HepG2 (cell line): ENCODE measurements around the gene ZNF644. TPM values are rescaled to one million over a fixed set of nuclear protein-coding genes. Genes with fewer than 3 reads are reported as not detected.

Experiments used
- ATF7 ChIP-seq, 2 experiments: fragments of 450-650 bp in 1 of 2; sonication (generic) in 1 of 2; formaldehyde crosslinking in 1 of 2; IDR thresholded peaks; 2 replicates each; pipeline versions ENCODE4 v1.4.0 to v1.6.1; 2016 to 2020; ENCODE audit warnings: antibody characterized with exemption in 1 of 2, mild to moderate bottlenecking in 1 of 2, missing genetic modification reagents in 1 of 2
- DMAP1 ChIP-seq: IDR thresholded peaks from 2 replicates; pipeline ENCODE4 v1.6.1; 2016
- DNMT1 ChIP-seq: sonication (generic); formaldehyde crosslinking; IDR thresholded peaks from 2 replicates; pipeline ENCODE4 v1.5.1; 2020; ENCODE audit warnings: mild to moderate bottlenecking, missing genetic modification reagents
- SIN3A ChIP-seq: IDR thresholded peaks from 2 replicates; pipeline ENCODE4 v1.6.1; 2011; ENCODE audit warnings: low read depth, mild to moderate bottlenecking, control low read depth, low read length, borderline replicate concordance
- SMAD3 ChIP-seq: sonication (generic); formaldehyde crosslinking; IDR thresholded peaks from 2 replicates; pipeline ENCODE4 v1.4.0; 2020; ENCODE audit warnings: missing genetic modification reagents
- WIZ ChIP-seq: sonication (generic); formaldehyde crosslinking; IDR thresholded peaks from 2 replicates; pipeline ENCODE4 v1.5.1; 2020; ENCODE audit warnings: mild to moderate bottlenecking, missing genetic modification reagents
- ZC3H13 ChIP-seq: sonication (generic); formaldehyde crosslinking; IDR thresholded peaks from 2 replicates; pipeline ENCODE4 v1.8.1; 2023; ENCODE audit warnings: mild to moderate bottlenecking, missing genetic modification reagents, moderate library complexity
- ZNF142 ChIP-seq: sonication (generic); formaldehyde crosslinking; IDR thresholded peaks from 2 replicates; pipeline ENCODE4 v1.4.0; 2020; ENCODE audit warnings: missing genetic modification reagents
- ZNF646 ChIP-seq: sonication (generic); formaldehyde crosslinking; IDR thresholded peaks from 2 replicates; pipeline ENCODE4 v1.9.0; 2021; ENCODE audit warnings: mild to moderate bottlenecking, missing genetic modification reagents
- polyA plus RNA-seq, 8 experiments: library from polyadenylated mRNA; depleted of rRNA in 3 of 8; stranded (reverse) in 7 of 8; unstranded in 1 of 8; fragments of >200 nt; fragmentation: Illumina TruSeq in 4 of 8; extraction: Trizol in 4 of 8; gene quantifications; 2 replicates each; pipeline versions ENCODE4 v1.2.1 to v1.2.3, GENCODE V29; 2011 to 2016; ENCODE audit warnings: low read depth in 4 of 8, missing spikeins in 1 of 8, mixed read lengths in 1 of 8; ENCODE audit not compliant: insufficient read depth in 1 of 8
- total RNA-seq, 5 experiments: library from RNA; depleted of rRNA; stranded (reverse); fragments of >200 nt; fragmentation: Illumina TruSeq; extraction: Trizol; gene quantifications; 2 replicates each; pipeline ENCODE4 v1.2.3, GENCODE V29; 2016; ENCODE audit warnings: low read depth in 1 of 5
- TF ChIP-seq, protein P1 (sequence below): sonication (generic); formaldehyde crosslinking; IDR thresholded peaks from 2 replicates; pipeline ENCODE4 v1.4.0; 2020; ENCODE audit warnings: missing genetic modification reagents, borderline replicate concordance

Gene ZNF644
- total and polyA plus RNA-seq, 2 of the 13 experiments (the other 11 are each of a cell fraction or from before 2014, with no cell fraction given): 17.7 to 51.7 TPM

DNA sequence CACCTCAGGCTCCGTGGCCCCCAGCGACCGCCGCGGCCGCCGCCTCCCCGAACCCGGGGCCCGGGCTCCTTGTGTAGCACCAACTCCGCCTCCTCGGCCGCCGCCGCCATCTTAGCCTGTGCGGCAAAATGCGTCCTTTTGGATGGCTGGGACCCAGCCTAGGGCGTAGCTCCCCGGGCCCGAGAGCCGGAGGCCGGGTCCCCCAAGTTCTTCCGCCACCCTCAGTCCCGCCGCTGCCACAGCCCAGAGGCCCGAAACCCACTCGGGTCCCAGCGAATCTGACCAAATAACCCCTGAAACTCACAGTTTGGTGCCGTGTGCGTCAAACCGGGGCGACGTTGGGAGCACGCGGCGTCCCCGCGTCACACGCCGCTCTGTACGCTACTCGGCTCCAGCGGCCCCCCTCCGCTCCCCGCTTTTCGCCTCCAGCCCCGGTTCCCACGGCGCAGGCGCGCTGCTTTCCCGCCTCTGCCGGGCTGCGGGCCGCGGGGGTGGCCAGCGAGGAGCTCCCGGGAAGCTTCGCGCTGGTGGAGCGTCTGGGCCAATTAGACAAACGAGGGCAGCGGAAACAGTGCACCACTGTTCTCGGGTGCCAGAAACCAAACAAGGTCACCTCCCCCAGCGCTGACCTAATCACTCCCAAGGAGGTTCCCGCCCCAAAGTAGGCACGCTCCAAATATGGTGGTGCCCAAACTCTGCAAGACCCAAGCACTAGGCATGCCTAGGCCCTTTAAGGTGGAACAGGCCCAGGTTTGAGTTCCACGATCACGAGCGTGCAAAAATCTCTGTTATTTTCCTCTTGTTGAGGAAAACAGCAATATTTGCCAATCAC lies at the start of gene ZNF644 (continued):
- TF ChIP-seq ZNF646 (CRISPR knock-in tag): peak; percentile 44; the same call in 1 of the 2 replicates
- peak; percentile 39; the same call in 1 of the 2 replicates for TF ChIP-seq SIN3A
- TF ChIP-seq ZC3H13 (CRISPR knock-in tag): peak; percentile 91
- TF ChIP-seq ATF7 (IDR thresholded peaks at IDR 0.05): no peak
- peak; percentile 65; the same call in 1 of the 2 replicates for TF ChIP-seq ATF7 (CRISPR knock-in tag; IDR thresholded peaks at IDR 0.05)
- TF ChIP-seq, protein P1, sequence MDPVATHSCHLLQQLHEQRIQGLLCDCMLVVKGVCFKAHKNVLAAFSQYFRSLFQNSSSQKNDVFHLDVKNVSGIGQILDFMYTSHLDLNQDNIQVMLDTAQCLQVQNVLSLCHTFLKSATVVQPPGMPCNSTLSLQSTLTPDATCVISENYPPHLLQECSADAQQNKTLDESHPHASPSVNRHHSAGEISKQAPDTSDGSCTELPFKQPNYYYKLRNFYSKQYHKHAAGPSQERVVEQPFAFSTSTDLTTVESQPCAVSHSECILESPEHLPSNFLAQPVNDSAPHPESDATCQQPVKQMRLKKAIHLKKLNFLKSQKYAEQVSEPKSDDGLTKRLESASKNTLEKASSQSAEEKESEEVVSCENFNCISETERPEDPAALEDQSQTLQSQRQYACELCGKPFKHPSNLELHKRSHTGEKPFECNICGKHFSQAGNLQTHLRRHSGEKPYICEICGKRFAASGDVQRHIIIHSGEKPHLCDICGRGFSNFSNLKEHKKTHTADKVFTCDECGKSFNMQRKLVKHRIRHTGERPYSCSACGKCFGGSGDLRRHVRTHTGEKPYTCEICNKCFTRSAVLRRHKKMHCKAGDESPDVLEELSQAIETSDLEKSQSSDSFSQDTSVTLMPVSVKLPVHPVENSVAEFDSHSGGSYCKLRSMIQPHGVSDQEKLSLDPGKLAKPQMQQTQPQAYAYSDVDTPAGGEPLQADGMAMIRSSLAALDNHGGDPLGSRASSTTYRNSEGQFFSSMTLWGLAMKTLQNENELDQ: no peak
- no peak; the same call in 1 of the 2 replicates for TF ChIP-seq SMAD3 (CRISPR knock-in tag)
- TF ChIP-seq DMAP1 (CRISPR knock-in tag): peak; percentile 76
- TF ChIP-seq DNMT1 (CRISPR knock-in tag): no peak
- peak; percentile 66 for TF ChIP-seq WIZ (CRISPR knock-in tag)
- no peak; the same call in 1 of the 2 replicates for TF ChIP-seq ZNF142 (CRISPR knock-in tag)
